Fibroblast of gingiva (primary cell): ENCODE data around the gene KLK15.
A peak's percentile ranks its signal among the peaks of the same experiment; 100 is the strongest.

Experiments used
- DNase-seq: peaks from one replicate; pipeline ENCODE4 v3.0.0-alpha.2; 2011; ENCODE audit warnings: low read depth

KLK15 gene

GRCh38 chr19:50843701-50844221 lies 10.4 kb upstream of the KLK15 start:
- DNase-seq, result no peak

GRCh38 chr19:50843205-50843604 lies 9.8 kb upstream of the KLK15 start:
- no peak for DNase-seq

- DNase-seq, result no peak
Observed at GRCh38 chr19:50842130-50842529, 8.8 kb upstream of the KLK15 start.

- no peak for DNase-seq
Observed at GRCh38 chr19:50839712-50840655, 6.6 kb upstream of the KLK15 start.

- no peak for DNase-seq
Observed at GRCh38 chr19:50838239-50838638, 4.9 kb upstream of the KLK15 start.

GRCh38 chr19:50837300-50837699 lies 3.9 kb upstream of the KLK15 start:
- DNase-seq, result no peak

GRCh38 chr19:50836543-50837195 lies 3.3 kb upstream of the KLK15 start:
- DNase-seq, result no peak

- peak; percentile 41 for DNase-seq
Observed at GRCh38 chr19:50835785-50836542, 2.6 kb upstream of the KLK15 start.

- DNase-seq, result no peak
Observed at GRCh38 chr19:50835103-50835784, 1.9 kb upstream of the KLK15 start.

GRCh38 chr19:50833802-50834167 lies 411 bp upstream of the KLK15 start:
- DNase-seq, result no peak

GRCh38 chr19:50832666-50833065 lies 708 bp downstream of the KLK15 start:
- no peak for DNase-seq

GRCh38 chr19:50831026-50831396 lies 2.4 kb downstream of the KLK15 start:
- no peak for DNase-seq

- no peak for DNase-seq
Observed at GRCh38 chr19:50830266-50831025, 2.9 kb downstream of the KLK15 start.

GRCh38 chr19:50829801-50830200 lies 3.6 kb downstream of the KLK15 start:
- DNase-seq, result no peak

- DNase-seq, result no peak
Observed at GRCh38 chr19:50827476-50827875, 5.9 kb downstream of the KLK15 start.

- no peak for DNase-seq
Observed at GRCh38 chr19:50826492-50827240, 6.7 kb downstream of the KLK15 start.

- DNase-seq, result no peak
Observed at GRCh38 chr19:50823389-50824042, 9.9 kb downstream of the KLK15 start, which contains the start of gene KLK1. Gene KLK1 (minus strand): TSS chr19:50823787. CDS start chr19:50823748, 39 bp downstream.

GRCh38 chr19:50822661-50823208 lies 10.6 kb downstream of the KLK15 start:
- no peak for DNase-seq

GRCh38 chr19:50821622-50822021 lies 11.8 kb downstream of the KLK15 start:
- DNase-seq, result no peak

GRCh38 chr19:50821248-50821612 lies 12.1 kb downstream of the KLK15 start:
- DNase-seq, result no peak
